ENCODE data around the gene CKS1B.

GRCh38 chr1:154955718-154956543, 18.6 kb upstream of the CKS1B start, which contains the start of gene PBXIP1:
- TF ChIP-seq CTCF (IDR thresholded peaks at IDR 0.05 in 8 of 11, conservative IDR thresholded peaks at IDR 0.05 in 3 of 11): peak in 4 of 11 experiments; percentile 12 to 32 (median 22)
- TF ChIP-seq POLR2A (IDR thresholded peaks at IDR 0.05): no peak
- TF ChIP-seq POLR2AphosphoS5 (IDR thresholded peaks at IDR 0.05): peak in 2 of 3 donors; percentile 62 to 81

Measured in spleen (tissue), 7 donors.